SK-N-SH treated with all-trans-retinoic acid at 6 μM for 48 hours (cell line): ENCODE results near the gene GGA2.

ENCODE experiments used
- ATAC-seq: fragments of 200-7000 bp; cut with Tn5 transposase; 3 replicates; pipeline ENCODE4 v1.9.1; 2020; ENCODE audit warnings: mild to moderate bottlenecking, moderate library complexity
- ARNTL ChIP-seq: fragments of 450-650 bp; formaldehyde crosslinking; IDR thresholded peaks from 2 replicates; pipeline ENCODE4 v1.5.0; 2020; ENCODE audit warnings: low read depth, mild to moderate bottlenecking, moderate library complexity, borderline replicate concordance
- BACH2 ChIP-seq: fragments of 250-450 bp; sonication (Bioruptor Pico); IDR thresholded peaks from 2 replicates; pipeline ENCODE4 v1.9.0; 2021; ENCODE audit warnings: mild to moderate bottlenecking, borderline replicate concordance
- CREB5 ChIP-seq: fragments of 250-450 bp; sonication (Bioruptor Pico); IDR thresholded peaks from 2 replicates; pipeline ENCODE4 v1.5.1; 2020; ENCODE audit warnings: low read depth, mild to moderate bottlenecking, moderate library complexity
- CSDC2 ChIP-seq: fragments of 250-450 bp; sonication (Bioruptor Pico); IDR thresholded peaks from 2 replicates; pipeline ENCODE4 v1.5.0; 2020; ENCODE audit warnings: mild to moderate bottlenecking, moderate library complexity
- CSRNP3 ChIP-seq: fragments of 250-450 bp; sonication (Bioruptor Pico); IDR thresholded peaks from 2 replicates; pipeline ENCODE4 v1.5.1; 2021; ENCODE audit warnings: mild to moderate bottlenecking, moderate library complexity
- ESRRG ChIP-seq: fragments of 250-450 bp; sonication (Bioruptor Pico); IDR thresholded peaks from 2 replicates; pipeline ENCODE4 v1.6.1; 2021; ENCODE audit warnings: mild to moderate bottlenecking
- GLIS3 ChIP-seq: fragments of 250-450 bp; sonication (Bioruptor Pico); IDR thresholded peaks from 2 replicates; pipeline ENCODE4 v1.5.0; 2020; ENCODE audit warnings: mild to moderate bottlenecking, moderate library complexity
- ISL1 ChIP-seq: fragments of 250-450 bp; sonication (Bioruptor Pico); IDR thresholded peaks from 2 replicates; pipeline ENCODE4 v2.1.2; 2022; ENCODE audit warnings: mild to moderate bottlenecking, moderate library complexity
- OSR1 ChIP-seq: fragments of 250-450 bp; sonication (Bioruptor Pico); IDR thresholded peaks from 2 replicates; pipeline ENCODE4 v1.8.0; 2022; ENCODE audit warnings: moderate library complexity, mild to moderate bottlenecking, inconsistent platforms
- PATZ1 ChIP-seq: fragments of 250-450 bp; sonication (Bioruptor Pico); IDR thresholded peaks from 2 replicates; pipeline ENCODE4 v1.8.0; 2020; ENCODE audit warnings: mild to moderate bottlenecking, moderate library complexity, borderline replicate concordance
- PPARA ChIP-seq: fragments of 250-450 bp; sonication (Bioruptor Pico); IDR thresholded peaks from 2 replicates; pipeline ENCODE4 v1.5.0; 2020; ENCODE audit warnings: mild to moderate bottlenecking, borderline replicate concordance
- RARB ChIP-seq: fragments of 250-450 bp; sonication (Bioruptor Pico); IDR thresholded peaks from 2 replicates; pipeline ENCODE4 v1.8.0; 2021; ENCODE audit warnings: mild to moderate bottlenecking, moderate library complexity
- SNAI2 ChIP-seq: fragments of 250-450 bp; sonication (Bioruptor Pico); IDR thresholded peaks from 2 replicates; pipeline ENCODE4 v1.5.0; 2020; ENCODE audit warnings: mild to moderate bottlenecking, moderate library complexity
- TCF4 ChIP-seq: fragments of 250-450 bp; sonication (Bioruptor Pico); IDR thresholded peaks from 2 replicates; pipeline ENCODE4 v1.8.0; 2021; ENCODE audit warnings: mild to moderate bottlenecking, moderate library complexity, borderline replicate concordance
- ZC3H10 ChIP-seq: fragments of 250-450 bp; sonication (Bioruptor Pico); IDR thresholded peaks from 2 replicates; pipeline ENCODE4 v1.5.1; 2021; ENCODE audit warnings: mild to moderate bottlenecking, moderate library complexity
- ZFP3 ChIP-seq: fragments of 250-450 bp; sonication (Bioruptor Pico); IDR thresholded peaks from 2 replicates; pipeline ENCODE4 v1.5.0; 2020; ENCODE audit warnings: mild to moderate bottlenecking, moderate library complexity
- ZFP30 ChIP-seq: fragments of 450-650 bp; formaldehyde crosslinking; IDR thresholded peaks from 2 replicates; pipeline ENCODE4 v1.5.0; 2022; ENCODE audit warnings: mild to moderate bottlenecking, moderate library complexity
- ZNF565 ChIP-seq: fragments of 450-650 bp; formaldehyde crosslinking; conservative IDR thresholded peaks from 2 replicates; pipeline ENCODE4 v1.5.0; 2020; ENCODE audit warnings: low read depth, mild to moderate bottlenecking, moderate library complexity
- ZNF70 ChIP-seq: fragments of 450-650 bp; formaldehyde crosslinking; IDR thresholded peaks from 2 replicates; pipeline ENCODE4 v1.5.0; 2020; ENCODE audit warnings: mild to moderate bottlenecking, moderate library complexity
- ZNF8 ChIP-seq: fragments of 450-650 bp; formaldehyde crosslinking; IDR thresholded peaks from 2 replicates; pipeline ENCODE4 v1.5.0; 2020; ENCODE audit warnings: mild to moderate bottlenecking, moderate library complexity

Gene GGA2

GRCh38 chr16:23500212-23500861, 10.0 kb downstream of the GGA2 start:
- TF ChIP-seq TCF4 (CRISPR knock-in tag) (no peak), SNAI2 (CRISPR knock-in tag) (no peak), ESRRG (CRISPR knock-in tag) (no peak), ZNF565 (CRISPR knock-in tag) (no peak), BACH2 (CRISPR knock-in tag) (no peak)
- ATAC-seq: no peak

- no peak for TF ChIP-seq RARB
- TF ChIP-seq ESRRG (CRISPR knock-in tag): no peak
- TF ChIP-seq CSRNP3 (CRISPR knock-in tag): no peak
- TF ChIP-seq BACH2 (CRISPR knock-in tag): no peak
- TF ChIP-seq PATZ1 (CRISPR knock-in tag): no peak
- TF ChIP-seq GLIS3 (CRISPR knock-in tag): no peak
- no peak for TF ChIP-seq ZFP30 (CRISPR knock-in tag)
- no peak for ATAC-seq
These were observed 10.5 kb downstream of the GGA2 start for GRCh38 chr16:23499801-23500200.

- no peak for TF ChIP-seq ARNTL (CRISPR knock-in tag)
- no peak for TF ChIP-seq RARB
- TF ChIP-seq CSRNP3 (CRISPR knock-in tag): no peak
- no peak for TF ChIP-seq ZFP30 (CRISPR knock-in tag)
- no peak for TF ChIP-seq OSR1 (CRISPR knock-in tag)
- no peak for TF ChIP-seq GLIS3 (CRISPR knock-in tag)
- TF ChIP-seq CREB5 (CRISPR knock-in tag): no peak
- TF ChIP-seq SNAI2 (CRISPR knock-in tag): no peak
- no peak for TF ChIP-seq ZC3H10 (CRISPR knock-in tag)
- no peak for TF ChIP-seq ZNF70 (CRISPR knock-in tag)
- TF ChIP-seq ISL1: no peak
- TF ChIP-seq TCF4 (CRISPR knock-in tag): no peak
- TF ChIP-seq PATZ1 (CRISPR knock-in tag): no peak
- no peak for TF ChIP-seq ZFP3 (CRISPR knock-in tag)
- TF ChIP-seq ZNF8 (CRISPR knock-in tag): no peak
- TF ChIP-seq, all 23 proteins: peak for 0
These were observed 11.4 kb downstream of the GGA2 start for GRCh38 chr16:23498863-23499262.

GRCh38 chr16:23497543-23497868, 12.8 kb downstream of the GGA2 start:
- TF ChIP-seq PPARA (CRISPR knock-in tag) (no peak), ARNTL (CRISPR knock-in tag) (no peak), ZC3H10 (CRISPR knock-in tag) (no peak), ZFP3 (CRISPR knock-in tag) (no peak), ZFP30 (CRISPR knock-in tag) (no peak), CSDC2 (CRISPR knock-in tag) (no peak), ISL1 (no peak), PATZ1 (CRISPR knock-in tag) (no peak), ZNF565 (CRISPR knock-in tag) (no peak)
- ATAC-seq: no peak

More at GRCh38 chr16:23498863-23499262, 11.4 kb downstream of the GGA2 start:
- no peak for ATAC-seq
